Activated CD4-positive, alpha-beta T cell treated with anti-CD3 and anti-CD28 coated beads, Interleukin-2, amount 50 U/mL, for 24 hours (primary cell): Measurements from ENCODE around the gene CNTNAP4.

ENCODE experiments used
- DNase-seq, 2 donors: peaks; one replicate each; pipeline ENCODE4 v3.0.0-alpha.2; 2020; ENCODE audit warnings: low read depth in 1 of 2, low spot score in 1 of 2

CNTNAP4 gene

DNA sequence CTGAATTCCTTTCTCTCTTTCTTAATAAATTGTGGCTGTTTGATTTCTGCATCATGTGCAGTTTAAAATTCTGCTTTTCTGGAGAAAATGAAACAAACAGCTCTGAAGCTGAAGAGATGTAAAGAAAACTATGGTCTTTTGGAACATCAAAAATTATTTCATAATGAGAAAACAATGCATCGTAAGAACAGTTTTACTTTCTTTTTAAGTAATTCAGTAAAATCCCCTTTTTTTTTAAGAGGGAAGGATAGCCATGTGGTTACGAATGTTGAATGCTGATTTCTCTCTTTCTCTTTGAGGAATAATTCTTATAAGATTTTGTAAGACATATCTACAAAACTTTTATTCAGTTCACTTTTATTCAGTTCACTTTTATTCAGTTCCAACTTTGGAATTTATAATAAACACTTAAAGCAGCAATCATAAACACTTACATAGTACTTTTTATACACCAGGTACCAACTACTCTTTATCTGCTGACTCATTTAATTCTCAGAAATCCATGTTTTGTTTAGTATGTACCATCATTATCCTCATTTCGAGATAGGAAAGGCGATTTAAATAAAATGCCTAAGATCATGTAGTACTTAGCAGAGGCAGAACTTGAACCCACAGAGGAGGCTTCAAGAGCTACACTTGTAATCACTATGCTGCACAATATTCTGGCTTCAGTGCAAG is 26.6 kb downstream of the CNTNAP4 start:
- DNase-seq = no peak

DNA sequence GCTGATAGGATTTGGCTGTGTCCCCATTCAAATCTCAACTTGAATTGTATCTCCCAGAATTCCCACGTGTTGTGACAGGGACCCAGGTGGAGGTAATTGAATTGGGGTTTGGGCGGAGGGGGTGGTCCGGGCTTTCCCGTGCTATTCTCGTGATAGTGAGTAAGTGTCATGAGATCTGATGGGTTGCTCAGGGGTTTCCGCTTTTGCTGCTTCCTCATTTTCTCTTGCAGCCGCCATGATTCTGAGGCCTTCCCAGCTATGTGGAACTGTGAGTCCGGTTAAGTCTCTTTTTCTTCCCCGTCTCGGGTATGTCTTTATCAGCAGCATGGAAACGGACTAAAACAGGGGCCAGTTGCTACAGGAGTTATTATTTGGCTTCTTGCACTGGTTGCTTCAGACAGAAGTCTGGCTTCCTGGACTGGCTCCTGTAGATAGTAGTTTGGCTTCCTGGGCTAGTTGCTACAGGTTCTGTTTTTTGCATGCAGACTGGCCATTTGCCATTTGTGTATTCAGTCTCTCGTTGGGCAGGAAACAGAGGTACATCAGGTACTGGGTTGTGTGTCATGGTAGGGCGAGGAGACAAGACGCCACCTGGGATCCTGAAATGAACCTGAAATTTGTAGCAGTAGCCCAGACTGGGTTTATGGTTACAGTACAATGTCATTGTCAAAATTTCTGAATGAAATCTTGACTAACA is 32.6 kb downstream of the CNTNAP4 start:
- DNase-seq = no peak

DNA sequence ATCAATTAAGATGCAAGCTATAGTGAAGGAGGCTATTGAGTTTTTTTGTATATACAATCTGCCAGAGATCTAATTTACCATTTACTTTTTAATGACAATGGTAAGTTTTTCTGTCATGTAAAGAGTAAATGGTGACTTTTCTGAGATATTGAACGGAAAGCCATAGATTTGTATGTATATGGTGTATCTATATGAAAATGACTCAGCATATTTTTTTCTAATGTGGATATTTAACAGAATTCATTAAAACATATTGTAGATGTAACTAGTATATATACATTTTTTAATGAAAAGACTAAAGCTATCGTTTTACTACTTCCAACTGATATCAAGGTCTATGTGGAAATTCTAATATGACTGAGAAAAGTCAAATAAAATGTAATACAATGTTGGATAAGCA is 34.1 kb downstream of the CNTNAP4 start:
- no peak for DNase-seq

DNA sequence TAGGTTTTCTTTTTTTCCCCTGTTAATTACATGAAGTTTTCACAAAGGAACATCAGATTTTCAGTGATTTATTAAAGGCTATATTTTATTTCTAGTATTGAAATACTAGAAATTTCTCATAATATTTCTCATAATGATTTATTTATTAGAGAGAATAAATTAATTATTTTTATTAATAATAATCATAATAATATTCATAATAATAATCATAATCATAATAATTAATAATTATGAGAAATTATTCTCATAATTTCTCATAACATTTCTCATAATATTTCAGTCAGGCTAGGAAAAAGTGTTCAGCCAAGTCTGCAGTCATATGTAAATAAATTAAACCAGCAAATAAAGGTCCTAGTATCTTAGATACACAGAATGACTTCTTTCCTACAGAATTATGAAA is 41.4 kb downstream of the CNTNAP4 start:
- no peak for DNase-seq

DNA sequence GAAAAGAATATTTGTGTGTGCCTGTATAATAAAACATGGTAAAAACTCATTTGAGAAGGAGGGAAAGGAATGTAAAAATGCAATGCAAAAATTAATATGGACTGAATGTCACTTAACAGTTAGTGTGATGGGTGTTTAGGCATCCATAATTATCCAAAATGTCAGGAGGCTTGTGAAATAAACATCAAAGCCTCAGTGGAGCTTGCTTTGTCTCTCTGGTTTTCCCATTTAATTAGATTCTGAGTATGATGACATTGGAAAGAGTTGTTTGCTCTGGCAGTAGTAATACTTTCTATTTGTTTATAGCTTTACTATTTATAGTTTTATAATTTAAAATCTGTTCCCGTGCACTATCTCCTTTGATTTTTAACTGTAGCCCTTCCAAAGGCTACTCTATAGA is 51.9 kb downstream of the CNTNAP4 start:
- DNase-seq = no peak

DNA sequence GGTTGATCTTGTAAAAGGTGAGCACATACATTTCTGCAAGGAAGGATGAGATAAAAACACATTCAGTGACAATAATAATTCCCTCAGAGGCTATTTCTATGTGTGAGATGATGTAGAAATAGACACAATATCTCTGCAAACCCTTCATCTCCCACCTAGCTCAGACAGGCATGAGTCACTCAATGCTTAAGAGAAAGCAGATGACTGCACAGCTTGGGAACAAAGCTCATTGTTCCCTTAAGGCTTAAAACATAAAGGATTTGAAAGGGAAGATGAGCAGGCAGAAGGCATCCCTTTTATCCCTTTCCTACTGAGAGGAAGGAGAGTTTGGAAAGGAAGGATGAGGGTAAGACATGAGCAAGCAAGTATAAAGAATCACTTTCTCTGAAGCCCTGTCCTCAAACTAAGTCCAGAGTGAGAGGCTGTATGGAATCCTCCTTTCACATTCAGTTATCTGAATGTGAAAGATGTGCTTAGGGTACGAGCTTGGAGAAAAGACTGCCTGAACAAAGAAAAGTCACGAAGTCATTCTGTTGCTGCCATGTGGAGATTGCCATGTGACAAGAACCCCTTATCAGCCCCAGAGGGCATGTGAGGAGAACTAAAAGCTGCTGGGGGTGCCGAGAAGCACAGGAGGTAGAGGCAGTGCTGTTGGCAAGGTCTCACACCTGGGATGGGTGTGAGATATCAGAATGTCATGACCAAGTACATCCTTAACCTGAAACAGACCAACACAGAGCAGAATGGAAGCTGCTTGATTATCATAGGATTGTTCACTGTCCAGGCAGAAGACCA is 58.2 kb downstream of the CNTNAP4 start:
- no peak for DNase-seq

DNA sequence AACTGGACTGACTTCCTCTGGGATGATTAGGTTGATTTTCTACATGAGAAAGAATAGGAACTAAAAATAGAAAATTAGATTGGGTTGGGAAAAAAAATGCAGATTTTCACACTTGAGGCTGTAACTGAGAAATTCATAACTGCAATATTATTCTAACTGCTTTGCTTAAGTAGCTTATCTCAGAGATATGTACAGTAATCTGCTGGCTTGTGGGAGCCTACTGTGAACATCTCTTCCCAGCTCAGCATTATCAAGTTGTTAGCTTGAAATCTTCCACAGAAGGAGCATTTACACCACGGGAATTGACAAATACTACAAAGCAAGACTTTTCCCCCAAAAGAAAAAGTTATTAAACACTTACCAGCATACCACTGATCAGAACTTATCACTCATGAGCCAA is 58.9 kb downstream of the CNTNAP4 start:
- DNase-seq = no peak

DNA sequence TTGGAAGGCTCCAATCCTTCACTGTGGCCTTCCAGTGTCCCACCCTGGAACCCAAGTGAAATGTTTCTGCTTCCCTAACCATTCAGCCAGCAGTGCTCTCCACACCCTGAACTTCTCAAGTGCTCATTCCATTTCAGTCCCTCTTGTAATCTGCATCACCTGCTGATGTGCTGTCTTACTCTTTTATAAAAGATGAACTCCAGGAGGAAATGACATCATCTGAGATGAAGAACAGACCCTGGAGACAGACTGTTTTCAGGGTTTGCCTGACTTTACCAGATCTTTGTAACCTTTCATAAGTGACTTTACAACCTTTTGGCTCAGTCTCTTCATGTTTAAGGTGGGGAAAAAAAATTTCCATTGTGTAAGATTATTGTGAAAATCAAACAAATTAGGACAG is 61.3 kb downstream of the CNTNAP4 start:
- DNase-seq = no peak

DNA sequence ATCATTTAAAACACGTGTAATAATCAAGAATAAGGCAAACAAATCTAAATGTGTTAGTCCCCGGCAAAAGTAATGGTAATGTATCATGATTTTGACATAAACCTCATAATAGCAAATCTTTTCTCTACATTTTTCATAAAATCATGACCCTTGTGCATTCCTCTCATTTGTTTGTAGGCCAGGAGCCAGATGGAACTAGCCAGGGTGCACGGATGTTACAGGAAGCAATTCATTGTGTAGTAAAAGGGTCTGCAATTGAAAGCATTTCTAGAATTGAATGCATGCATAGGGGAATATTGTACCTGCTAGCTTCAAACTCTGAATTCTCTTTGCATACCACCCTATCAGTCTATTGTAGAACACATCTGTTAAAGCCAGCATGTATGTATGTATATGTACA is 66.6 kb downstream of the CNTNAP4 start:
- no peak for DNase-seq

DNA sequence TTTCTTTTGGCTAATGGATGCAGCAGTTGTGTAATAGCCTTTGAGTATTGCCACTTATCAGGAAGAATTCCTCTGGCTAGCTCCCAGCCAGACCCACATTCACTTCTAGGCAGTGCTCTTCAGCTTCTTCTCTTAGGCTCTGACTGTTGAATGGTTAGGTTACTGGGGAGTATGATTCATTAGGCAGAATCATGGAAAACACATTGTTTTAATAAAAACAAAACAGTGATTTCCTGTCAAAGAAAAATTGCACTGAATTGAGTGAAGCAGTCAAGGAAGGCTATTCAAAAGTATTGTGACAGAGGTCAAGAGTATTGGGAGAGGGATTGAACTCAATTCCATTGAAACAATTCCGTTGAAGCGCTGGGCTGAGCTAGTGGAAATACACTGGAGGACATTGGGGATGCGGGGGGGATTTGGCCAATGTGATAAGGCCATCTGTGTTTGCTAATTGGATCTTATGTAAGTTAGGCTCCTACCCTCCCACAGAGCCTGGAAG is 68.0 kb downstream of the CNTNAP4 start:
- DNase-seq = no peak

DNA sequence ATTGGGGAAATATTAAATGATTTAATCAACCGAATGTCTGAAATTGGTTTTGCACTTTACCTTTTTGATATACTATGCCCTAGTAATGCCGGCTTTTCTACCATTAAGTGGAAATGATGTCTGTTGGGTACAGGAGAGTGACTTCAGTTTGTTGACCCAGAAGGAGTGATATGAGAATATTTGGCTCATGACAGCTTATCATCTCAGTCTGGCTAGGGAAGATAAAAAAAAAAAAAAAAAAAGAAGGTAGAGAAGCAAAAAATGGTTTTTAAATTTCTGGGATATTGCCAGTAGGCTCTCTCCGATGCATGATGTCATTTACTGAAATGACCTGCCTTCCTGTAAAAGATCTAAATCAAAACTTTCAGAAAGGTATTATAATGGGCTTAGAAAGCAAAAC is 69.0 kb downstream of the CNTNAP4 start:
- no peak for DNase-seq

DNA sequence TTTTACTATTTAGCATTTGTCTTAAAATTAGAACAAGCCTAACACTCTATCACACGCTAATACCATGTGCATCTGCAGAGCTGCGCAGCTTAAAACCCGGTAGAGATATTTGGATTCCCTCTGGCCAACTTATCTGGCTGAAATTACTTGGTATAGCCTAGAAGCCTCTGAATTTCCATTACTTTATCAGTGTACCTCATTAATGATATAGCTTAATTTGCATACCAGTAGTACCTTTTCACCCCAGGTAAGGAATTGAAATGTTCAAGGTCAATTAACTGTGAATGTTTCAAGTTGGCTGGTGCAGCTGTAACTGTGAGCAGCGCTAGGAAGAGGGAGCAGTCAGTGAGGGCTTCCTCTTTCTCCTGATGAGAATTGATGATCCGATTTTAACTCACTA is 74.2 kb downstream of the CNTNAP4 start:
- DNase-seq = no peak

DNA sequence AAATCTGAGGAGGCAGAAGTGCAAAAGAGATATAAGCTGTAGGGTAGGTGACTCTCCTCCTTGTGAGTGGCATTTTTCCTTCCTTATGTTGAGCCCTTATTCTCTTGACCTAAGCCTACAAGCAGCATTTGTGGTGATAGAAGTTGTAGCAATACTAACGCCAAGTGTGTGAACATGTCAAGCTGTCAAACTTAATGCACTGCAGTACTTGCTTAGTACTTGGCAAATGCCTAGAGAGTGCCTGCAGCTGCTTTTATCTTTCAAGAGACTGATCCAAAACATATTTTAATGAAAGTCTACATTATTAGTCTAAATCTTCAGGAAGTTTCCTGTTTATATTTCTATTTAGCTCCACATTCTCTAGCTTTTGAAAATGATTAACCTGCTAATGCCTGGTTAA is 83.2 kb downstream of the CNTNAP4 start:
- DNase-seq = no peak

DNA sequence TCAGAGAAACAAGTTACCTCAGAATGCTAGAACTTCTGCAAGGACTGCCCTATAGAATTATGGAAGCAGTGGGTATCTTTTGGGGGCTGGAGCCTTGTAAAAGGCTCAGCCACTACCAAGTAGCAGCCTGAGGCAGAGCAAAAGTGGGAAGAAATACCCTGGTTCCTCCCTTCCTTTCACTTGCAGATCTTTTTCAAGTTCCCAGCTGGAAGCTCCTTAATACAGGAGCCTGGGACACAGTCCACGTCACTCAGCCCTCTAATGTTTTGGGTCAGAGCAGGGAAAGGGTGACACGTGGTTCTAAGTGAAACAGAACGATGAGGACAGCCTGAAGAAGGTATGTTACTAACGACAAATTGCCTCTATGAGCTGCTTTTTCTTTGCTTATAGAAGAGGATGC is 93.1 kb downstream of the CNTNAP4 start:
- no peak for DNase-seq

DNA sequence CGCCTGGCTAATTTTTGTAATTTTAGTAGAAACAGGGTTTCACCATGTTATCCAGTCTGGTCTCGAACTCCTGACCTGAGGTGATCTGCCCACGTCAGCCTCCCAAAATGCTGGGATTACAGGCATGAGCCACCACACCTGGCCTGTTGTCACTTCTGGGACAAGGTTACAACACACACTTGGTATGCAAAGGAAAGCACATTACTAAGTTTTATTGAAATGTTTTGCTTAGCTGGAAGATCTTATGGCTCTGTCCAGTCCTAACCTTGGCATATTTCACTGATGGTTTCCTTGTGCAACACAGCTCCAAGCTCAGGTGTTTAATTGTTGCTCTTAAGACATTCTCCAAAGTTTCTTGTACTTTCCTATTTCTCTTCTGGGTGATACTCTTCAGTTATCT is 94.2 kb downstream of the CNTNAP4 start:
- no peak for DNase-seq

DNA sequence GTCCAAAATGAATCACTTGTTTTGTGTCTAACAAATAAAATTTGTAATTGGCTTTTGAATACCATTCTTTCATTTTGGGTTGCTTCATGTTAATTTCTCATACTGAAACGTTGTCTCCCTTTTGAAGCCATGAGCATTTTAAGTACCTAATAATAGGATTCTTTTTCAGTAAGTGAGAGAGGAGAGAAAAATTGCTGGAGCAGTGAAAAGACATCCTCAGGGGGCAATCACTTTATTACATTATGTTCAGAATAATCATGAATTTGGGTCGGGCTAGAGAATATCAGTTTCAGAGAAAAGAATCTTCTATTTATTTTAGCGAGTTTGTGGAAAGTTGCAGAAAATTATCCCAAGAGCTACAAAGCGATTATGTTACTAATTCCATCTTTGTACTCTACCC is 96.8 kb downstream of the CNTNAP4 start:
- no peak for DNase-seq

DNA sequence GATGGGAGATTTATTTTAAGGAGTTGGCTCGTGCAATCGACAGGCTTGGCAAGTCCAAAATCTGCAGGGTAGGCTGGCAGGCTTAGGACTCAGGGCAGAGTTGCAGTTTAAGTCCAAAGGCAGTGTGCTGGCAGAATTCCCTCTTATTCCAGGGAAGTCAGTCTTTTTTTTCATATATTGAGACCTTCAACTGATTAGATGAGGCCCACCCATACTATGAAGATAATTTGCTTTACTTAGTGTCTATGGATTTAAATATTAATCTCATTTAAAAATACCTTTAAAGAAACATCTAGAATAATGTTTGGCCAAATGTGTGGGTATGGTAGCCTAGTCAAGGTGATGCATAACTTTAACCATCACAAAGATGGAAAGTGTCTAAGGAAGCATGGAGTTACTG is 99.8 kb downstream of the CNTNAP4 start:
- no peak for DNase-seq

DNA sequence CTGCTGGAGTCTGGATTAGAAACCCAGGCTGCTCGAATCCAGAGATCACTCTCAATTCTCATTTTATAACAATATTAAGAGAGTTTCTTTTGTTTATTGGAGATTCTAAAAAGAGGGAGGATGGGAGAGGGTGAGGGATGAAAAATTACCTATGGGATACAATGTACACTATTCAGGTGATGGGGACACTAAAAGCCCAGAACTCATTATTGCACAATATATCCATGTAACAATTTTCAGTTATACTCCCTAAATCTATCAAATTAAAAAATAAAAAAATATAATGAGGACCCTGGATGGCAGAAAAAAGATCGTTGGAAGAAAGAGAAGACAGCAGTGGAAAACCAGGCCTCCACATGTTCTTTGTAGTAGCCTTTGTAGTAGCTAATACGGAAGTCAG is 100.8 kb downstream of the CNTNAP4 start:
- DNase-seq = no peak

DNA sequence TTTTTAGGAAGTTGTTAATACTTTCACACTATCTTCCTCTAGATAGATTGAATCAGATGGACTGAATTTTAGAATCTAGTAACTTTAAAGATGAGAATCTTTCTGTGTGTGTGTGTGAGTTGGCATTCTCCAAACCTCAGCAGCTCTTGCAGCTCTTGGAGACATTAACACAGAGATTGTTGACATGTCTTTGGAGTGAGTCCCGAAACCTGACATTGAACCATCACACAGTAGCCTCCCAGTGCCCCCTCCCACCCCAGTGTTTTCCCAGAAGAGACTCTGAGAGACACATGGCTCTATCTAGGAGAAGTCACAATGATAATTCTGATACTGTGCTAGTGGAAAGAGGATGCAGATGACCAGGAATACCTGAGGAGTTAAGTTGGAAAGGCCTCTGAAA is 103.9 kb downstream of the CNTNAP4 start:
- no peak for DNase-seq

DNA sequence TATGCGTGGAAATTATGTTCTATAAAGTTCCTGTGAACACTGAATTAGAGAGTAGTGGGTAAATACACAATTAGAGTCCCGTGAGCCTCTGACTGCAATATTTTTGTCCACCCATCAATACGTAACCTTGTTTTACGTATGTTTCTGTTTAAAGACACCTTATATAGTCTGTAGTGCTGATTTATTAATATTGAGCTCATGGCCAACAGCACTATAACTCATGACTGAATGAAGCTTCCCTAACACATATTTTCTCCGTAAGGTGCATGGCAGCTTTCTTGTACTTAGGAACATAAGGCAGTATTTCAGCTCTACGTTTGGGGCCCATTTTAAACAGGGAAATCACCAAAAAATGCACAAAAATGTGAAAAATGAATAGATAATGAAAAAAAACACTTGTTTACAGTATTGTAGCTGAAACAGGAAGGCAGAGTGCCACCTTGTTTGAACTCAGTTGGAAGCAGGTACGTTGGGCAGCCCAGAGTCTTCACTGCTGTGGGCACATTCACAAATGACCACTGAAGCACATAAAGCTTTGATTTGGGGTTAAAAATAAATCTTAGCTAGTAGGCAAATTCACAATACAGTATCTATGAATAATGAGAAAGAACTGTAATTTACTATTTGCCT is 108.5 kb downstream of the CNTNAP4 start:
- no peak for DNase-seq

DNA sequence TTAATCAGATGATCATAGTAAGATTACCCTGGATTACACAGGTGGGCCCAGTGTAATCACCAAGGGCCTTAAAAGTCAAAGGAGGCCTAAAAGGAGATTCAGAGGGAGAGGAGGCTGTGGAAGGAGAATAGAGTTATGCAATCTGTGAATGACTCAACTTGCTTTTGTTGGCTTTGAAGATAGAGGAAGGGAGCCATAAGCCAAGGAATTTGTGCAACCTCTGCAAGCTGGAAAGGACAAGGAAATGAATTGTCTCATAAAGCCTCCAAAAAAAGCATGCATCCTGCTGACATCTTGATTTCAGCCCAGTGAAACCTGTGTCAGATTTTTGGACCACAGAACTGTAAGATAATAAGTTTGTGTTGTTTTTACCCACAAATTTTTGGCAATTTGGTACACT is 109.6 kb downstream of the CNTNAP4 start:
- no peak for DNase-seq

DNA sequence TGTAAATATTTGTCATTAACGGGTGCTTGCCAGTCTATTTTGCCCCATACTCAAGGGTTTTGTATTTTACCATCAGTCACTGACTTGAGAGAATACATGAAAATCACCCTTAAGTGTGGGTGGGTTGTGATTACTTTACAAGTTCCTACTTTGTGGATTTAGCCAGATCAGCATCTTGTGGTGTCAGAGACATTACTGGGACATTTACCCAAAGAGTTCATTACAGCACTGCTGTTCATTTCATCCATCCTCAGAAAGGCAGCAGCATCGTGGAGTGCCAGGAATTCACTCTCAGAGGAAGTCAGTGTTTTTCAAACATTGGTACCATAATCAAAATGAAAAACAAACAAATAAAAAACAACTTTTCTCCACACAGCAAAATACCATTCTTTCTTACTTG is 110.8 kb downstream of the CNTNAP4 start:
- no peak for DNase-seq
